BJ (cell line): Measurements from ENCODE around the gene PCLAF. TPM values are rescaled to one million over a fixed set of nuclear protein-coding genes. Genes with fewer than 3 reads are reported as not detected.

Experiments used
- CTCF ChIA-PET: fragments of 350-600 bp; formaldehyde crosslinking; extraction: SDS; loops from one replicate; lab custom pipeline; 2021; ENCODE audit warnings: antibody characterized with exemption, inconsistent platforms; lab: Yijun Ruan, JAX
- POLR2A ChIA-PET: fragments of 300-600 bp; sonication (Branson Sonifier 250); formaldehyde crosslinking; extraction: SDS; loops from one replicate; lab custom pipeline; 2021; ENCODE audit warnings: antibody characterized with exemption; lab: Charles Lee
- DNase-seq: peaks from one replicate; pipeline ENCODE4 v3.0.0-alpha.2; 2011; ENCODE audit warnings: low read depth
- H3K27me3 ChIP-seq: 2 replicates; pipeline ENCODE4 v1.6.0; 2011; ENCODE audit warnings: low read length; ENCODE audit not compliant: control insufficient read depth, insufficient read depth
- H3K36me3 ChIP-seq: 2 replicates; pipeline ENCODE4 v1.5.1; 2011; ENCODE audit warnings: low read length; ENCODE audit not compliant: control insufficient read depth, insufficient read depth
- H3K4me3 ChIP-seq: 2 replicates; pipeline ENCODE4 v1.5.1; 2011; ENCODE audit warnings: low read depth, mild to moderate bottlenecking, control low read depth, low read length
- polyA plus RNA-seq: library from polyadenylated mRNA; depleted of rRNA; stranded (reverse); fragments of >200 nt; gene quantifications from 2 replicates; pipeline ENCODE4 v1.2.3, GENCODE V29; 2011; rRNA removed
- small RNA-seq: library from RNA; depleted of rRNA; stranded (forward); fragments of <200 nt; gene quantifications from one replicate; pipeline ENCODE3, GENCODE V24; 2012; ENCODE audit warnings: low replicate concordance, low read depth; ENCODE audit not compliant: insufficient read length
- TF ChIP-seq, protein P1 (sequence below): IDR thresholded peaks from 2 replicates; pipeline ENCODE4 v1.5.1; 2011; ENCODE audit warnings: low read depth, mild to moderate bottlenecking, control low read depth, inconsistent platforms, low read length, moderate library complexity; ENCODE audit not compliant: insufficient read depth

Gene PCLAF
- polyA plus RNA-seq, 1 experiment: 143 TPM

DNA sequence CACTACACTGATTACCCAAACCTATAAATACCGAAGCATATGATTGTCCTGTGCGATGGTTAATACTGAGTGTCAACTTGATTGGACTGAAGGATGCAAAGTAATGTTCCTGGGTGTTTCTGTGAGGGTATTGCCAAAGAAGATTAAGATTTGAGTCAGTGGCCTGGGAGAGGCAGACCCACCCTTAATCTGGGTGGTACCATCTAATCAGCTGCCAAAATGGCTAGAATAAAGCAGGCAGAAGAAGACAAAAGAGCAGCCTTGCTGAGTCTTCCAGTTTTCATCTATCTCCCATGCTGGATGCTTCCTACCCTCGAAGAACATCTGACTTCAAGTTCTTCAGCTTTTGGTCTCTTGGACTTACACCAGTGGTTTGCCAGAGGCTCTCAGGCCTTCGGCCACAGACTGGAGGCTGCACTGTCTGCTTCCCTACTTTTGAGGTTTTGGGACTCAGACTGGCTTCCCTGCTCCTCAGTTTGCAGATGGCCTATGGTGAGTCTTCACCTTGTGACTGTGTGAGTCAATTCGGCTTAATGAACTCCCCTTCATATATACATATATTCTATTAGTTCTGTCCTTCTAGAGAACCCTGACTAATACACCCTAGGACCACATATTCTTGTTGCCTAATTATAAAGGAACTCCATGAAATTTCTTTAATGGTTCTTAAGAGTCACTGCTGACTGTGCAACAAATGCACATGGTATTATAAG lies 56.9 kb downstream of the PCLAF start:
- CTCF ChIA-PET: interaction anchor here (1.2 kb wide), 1 partner anchor 11 kb away, joined by 3 read pairs; no protein-coding TSS in a partner anchor
- POLR2A ChIA-PET: no interaction called here
- Histone ChIP-seq H3K36me3 (no peaks in the 10 kb centered on the region), H3K27me3 (no peaks in the 10 kb centered on the region), H3K4me3 (no peak overlapping the region)
- DNase-seq: no peak
- TF ChIP-seq, protein P1, sequence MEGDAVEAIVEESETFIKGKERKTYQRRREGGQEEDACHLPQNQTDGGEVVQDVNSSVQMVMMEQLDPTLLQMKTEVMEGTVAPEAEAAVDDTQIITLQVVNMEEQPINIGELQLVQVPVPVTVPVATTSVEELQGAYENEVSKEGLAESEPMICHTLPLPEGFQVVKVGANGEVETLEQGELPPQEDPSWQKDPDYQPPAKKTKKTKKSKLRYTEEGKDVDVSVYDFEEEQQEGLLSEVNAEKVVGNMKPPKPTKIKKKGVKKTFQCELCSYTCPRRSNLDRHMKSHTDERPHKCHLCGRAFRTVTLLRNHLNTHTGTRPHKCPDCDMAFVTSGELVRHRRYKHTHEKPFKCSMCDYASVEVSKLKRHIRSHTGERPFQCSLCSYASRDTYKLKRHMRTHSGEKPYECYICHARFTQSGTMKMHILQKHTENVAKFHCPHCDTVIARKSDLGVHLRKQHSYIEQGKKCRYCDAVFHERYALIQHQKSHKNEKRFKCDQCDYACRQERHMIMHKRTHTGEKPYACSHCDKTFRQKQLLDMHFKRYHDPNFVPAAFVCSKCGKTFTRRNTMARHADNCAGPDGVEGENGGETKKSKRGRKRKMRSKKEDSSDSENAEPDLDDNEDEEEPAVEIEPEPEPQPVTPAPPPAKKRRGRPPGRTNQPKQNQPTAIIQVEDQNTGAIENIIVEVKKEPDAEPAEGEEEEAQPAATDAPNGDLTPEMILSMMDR: no peak

DNA sequence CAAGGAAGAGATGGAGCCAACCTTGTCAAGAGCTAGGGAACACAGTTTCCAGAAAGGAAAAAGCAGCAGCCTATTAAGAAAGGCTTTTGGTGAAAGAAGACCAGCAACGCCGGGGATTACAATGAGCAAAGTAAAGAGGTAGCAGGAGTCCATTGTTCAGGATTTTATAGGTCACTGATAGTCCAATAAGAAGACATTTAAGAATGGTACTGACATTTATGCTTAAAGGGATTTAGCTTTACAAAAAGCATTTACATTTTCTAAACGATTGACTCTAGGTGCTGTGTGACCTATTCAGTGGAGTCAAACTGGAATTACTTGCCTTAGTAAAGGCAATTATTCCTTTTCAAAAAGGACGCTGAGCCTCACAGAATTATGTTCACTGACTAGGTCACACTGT lies 66.0 kb downstream of the PCLAF start:
- Histone ChIP-seq H3K36me3 (no peaks in the 10 kb centered on the region), H3K27me3 (no peaks in the 10 kb centered on the region), H3K4me3 (no peak overlapping the region)
- POLR2A ChIA-PET: no interaction called here
- no peak for DNase-seq
- TF ChIP-seq, protein P1: no peak
- CTCF ChIA-PET: interaction anchor here (0.6 kb wide), 1 partner anchor 10 kb away, joined by 3 read pairs; no protein-coding TSS in a partner anchor

DNA sequence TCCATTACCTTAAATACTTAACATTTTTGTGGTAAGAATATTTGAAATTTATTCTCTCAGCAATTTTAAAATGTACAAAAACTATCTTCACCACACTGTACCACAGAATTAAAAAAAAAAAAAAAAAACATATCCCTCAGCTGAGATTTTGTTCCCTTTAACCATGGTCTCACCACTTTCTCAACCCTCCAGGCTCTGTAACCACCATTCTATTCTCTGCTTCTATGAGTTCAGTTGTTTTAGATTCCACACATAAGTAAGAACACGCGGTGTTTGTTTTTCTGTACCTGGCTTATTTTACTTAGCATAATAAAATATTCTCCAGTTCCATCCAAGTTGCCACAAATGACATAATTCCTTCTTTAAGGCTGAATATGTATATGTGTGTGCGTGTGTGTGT lies 66.8 kb downstream of the PCLAF start:
- H3K4me3 ChIP-seq: no peak overlapping the region
- H3K27me3 ChIP-seq: no peaks in the 10 kb centered on the region
- no peak for DNase-seq
- H3K36me3 ChIP-seq: no peaks in the 10 kb centered on the region
- TF ChIP-seq, protein P1: no peak
- ChIA-PET CTCF (no interaction called here), POLR2A (no interaction called here)

Small RNA genes within 50 kb of the gene (small RNA-seq; reads per million reads assigned to genes)
- gene RF00554: not detected

Other genes starting within 250 kb of the PCLAF start
- 0.04 and 0.07 TPM in 2 replicates for gene SNX22, start 229.7 kb downstream of the PCLAF start, polyA plus RNA-seq
- 1,721 and 1,794 TPM in 2 replicates for gene PPIB, start 218.4 kb downstream of the PCLAF start, polyA plus RNA-seq
- gene CSNK1G1, start 25.3 kb downstream of the PCLAF start, polyA plus RNA-seq: 8.0 and 14.1 TPM in 2 replicates
- 14.3 and 21.0 TPM in 2 replicates for gene TRIP4, start 6.4 kb upstream of the PCLAF start, polyA plus RNA-seq
- 12.1 and 12.5 TPM in 2 replicates for gene ZNF609, start 79.1 kb upstream of the PCLAF start, polyA plus RNA-seq